ENCODE data around the gene MAFG.
A peak's percentile ranks its signal among the peaks of the same experiment; 100 is the strongest.

The MAFG gene

DNA sequence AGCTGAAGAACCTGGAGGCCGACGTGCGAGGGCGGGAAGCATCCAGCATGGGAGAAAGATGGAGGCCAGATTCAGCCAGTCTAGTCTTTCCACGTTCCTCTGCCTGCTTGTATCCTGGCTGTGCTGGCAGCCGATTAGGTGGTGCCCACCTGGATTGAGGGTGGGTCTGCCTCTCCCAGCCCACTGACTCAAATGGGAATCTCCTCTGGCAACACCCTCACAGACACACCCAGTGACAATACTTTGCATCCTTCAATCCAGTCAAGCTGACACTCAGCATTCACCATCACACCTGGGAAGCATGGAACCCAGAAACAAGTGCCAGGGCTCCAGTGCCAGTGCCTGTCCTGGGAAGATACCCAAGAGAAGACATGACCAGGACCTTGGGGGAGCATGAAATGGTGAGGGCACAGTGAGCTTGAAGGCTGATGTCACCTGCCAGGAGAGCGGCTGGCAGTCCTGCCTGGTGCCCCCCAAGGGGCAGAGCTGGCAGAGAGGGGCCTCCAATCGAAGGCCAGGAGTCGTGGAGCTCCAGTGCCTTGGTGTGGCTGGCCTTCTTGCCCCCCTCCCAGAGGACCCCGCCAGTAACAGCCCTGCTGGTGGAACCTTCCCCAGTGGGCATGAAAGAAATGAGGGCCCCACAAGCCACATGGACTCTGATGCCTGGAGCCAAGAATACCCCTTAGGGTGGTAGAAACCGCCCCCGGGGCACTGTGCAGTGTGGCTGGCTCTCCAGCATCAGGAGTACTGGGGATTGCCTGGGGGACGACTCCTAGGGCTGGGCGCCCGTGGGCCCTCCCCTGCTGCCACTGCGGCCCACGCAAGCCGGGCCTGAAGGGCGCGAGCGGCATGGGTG lies 26.1 kb downstream of the MAFG start:
- TF ChIP-seq, protein P1, sequence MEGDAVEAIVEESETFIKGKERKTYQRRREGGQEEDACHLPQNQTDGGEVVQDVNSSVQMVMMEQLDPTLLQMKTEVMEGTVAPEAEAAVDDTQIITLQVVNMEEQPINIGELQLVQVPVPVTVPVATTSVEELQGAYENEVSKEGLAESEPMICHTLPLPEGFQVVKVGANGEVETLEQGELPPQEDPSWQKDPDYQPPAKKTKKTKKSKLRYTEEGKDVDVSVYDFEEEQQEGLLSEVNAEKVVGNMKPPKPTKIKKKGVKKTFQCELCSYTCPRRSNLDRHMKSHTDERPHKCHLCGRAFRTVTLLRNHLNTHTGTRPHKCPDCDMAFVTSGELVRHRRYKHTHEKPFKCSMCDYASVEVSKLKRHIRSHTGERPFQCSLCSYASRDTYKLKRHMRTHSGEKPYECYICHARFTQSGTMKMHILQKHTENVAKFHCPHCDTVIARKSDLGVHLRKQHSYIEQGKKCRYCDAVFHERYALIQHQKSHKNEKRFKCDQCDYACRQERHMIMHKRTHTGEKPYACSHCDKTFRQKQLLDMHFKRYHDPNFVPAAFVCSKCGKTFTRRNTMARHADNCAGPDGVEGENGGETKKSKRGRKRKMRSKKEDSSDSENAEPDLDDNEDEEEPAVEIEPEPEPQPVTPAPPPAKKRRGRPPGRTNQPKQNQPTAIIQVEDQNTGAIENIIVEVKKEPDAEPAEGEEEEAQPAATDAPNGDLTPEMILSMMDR (conservative IDR thresholded peaks at IDR 0.05), result no peak

DNA sequence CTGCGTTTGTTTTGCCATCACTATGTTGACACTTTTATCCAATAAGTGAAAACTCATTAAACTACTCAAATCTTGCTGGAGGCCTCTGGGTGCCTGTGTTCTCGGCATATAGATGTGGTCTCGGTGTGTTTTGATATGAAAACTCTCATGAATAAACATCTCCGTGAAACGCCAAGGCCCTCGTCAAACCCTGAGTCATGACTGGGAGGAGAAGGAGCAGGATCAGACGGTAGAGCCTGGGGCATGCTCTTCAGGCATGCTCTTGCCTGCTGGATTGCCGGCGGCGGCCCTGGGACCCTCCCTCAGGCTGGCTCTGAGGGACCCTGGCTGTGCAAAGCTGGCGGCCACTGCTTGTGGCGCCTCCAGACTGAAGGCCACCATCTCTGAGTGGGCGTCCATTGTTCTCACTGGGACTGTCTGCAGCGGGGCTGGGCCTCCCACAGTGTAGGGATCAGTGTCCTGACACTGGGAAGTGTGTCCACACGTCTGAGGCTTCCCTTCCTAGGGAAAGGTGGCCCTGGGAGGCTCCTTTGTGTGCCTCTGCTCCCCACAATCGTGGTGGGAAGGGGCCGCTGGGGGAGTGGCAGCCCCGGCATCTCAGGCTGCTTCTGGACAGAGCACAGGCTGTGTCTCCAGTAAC lies 27.2 kb downstream of the MAFG start:
- TF ChIP-seq, protein P1 (conservative IDR thresholded peaks at IDR 0.05), result no peak
- H3K27ac ChIP-seq, result no peak overlapping the region

More for the DNA sequence above, 26.1 kb downstream of the MAFG start:
- H3K27ac ChIP-seq, result peak overlapping the region; percentile 60; the same call in 1 of the 2 replicates

DNA sequence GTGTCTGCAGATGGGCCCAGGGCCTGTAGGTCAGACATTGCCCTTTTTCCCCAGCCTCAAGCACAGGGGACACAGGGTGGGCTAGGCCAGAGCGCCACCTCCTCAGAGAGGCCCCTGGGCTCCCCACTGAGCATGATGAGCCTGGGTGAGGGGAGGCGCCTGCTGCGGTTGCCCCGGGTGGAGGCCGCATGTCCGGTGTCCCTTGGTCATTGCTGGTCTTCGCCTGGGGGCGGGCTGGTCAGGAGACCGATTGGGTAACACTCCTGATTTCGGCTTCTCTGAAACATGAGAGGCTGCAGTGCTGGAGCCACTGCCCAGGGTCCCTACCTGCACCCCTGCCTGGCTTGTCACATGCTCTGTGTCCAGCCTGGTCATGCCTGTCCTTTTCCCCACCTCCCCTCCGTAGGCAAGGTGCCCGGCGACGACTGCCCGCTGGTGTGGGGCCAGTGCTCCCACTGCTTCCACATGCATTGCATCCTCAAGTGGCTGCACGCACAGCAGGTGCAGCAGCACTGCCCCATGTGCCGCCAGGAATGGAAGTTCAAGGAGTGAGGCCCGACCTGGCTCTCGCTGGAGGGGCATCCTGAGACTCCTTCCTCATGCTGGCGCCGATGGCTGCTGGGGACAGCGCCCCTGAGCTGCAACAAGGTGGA lies 27.9 kb downstream of the MAFG start:
- no peak overlapping the region for H3K27ac ChIP-seq
- TF ChIP-seq, protein P1 (conservative IDR thresholded peaks at IDR 0.05), result no peak

DNA sequence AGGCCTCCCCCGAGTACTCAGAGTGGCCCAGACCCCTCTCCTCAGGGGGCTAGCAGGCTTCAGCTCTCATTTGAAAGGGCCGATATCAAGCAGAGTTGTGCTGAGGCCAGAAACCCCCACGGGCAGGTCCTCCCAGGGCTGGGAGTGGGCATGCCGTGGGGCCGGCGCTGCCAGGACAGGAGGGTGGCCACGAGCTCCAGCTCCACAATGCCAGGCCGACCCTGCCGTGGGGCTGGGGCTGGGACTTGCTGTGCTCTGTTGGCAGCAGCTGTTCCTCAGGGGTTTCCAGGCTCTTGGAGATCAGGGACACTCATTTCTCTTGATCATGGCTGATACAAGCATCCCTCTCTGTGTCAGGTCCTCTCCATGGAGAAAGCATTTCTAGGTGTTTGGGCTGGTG lies 28.6 kb downstream of the MAFG start:
- H3K27ac ChIP-seq, result no peak overlapping the region
- TF ChIP-seq, protein P1 (conservative IDR thresholded peaks at IDR 0.05), result no peak

DNA sequence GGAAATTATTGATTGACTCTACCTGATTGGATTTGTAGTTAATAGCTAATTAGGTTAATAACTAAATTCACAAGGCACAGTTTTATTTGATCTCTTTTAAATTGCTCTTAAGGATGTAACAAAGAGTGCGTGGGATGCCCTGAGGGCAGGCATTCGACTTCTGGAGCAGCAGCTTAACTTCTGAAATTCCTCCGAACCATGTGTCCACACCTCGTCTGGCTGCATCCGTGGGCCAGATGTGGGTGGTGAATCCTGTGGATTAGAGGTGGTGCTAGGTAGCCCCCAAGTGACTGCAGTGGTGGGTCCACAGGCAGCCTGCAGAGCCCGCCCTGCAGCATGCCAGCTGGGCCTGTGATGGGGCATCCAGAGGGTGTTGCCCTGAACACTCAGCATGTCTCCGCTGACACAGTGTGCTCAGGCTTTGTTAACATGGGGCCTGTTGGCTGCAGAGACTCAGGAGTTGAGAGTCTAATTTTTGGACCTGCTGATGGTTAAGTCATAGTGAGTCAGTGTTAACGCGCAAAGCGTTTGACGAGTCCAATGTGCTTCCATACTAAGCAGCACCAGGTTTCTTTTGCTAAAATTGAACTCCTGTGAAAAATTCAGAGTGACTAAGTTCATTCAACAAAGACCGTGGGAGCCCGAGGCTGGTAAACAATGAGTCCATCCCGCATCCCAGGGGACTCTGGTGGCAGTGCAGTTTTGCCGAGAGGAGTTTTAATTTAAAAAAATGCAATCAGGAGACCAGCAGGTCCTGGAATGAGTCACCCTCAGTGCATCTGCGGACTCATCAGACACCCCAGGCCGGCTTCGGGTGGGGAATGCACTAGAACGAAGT lies 29.3 kb downstream of the MAFG start:
- TF ChIP-seq, protein P1 (conservative IDR thresholded peaks at IDR 0.05), result no peak
- no peak overlapping the region for H3K27ac ChIP-seq

DNA sequence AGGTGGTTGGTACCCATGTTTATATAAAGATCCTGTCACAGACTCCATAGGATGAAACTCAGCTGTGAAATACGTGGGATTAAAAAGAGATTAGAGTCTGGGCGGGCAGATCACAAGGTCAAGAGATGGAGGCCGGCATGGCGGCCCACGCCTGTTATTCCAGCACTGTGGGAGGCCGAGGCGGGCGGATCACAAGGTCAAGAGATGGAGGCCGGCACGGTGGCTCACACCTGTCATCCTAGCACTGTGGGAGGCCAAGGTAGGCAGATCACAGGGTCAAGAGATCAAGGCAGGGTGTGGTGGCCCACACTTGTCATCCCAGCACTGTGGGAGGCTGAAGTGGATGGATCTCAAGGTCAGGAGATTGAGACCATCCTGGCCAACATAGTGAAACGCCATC lies 32.1 kb downstream of the MAFG start:
- H3K27ac ChIP-seq, result no peak overlapping the region
- TF ChIP-seq, protein P1 (conservative IDR thresholded peaks at IDR 0.05), result no peak

DNA sequence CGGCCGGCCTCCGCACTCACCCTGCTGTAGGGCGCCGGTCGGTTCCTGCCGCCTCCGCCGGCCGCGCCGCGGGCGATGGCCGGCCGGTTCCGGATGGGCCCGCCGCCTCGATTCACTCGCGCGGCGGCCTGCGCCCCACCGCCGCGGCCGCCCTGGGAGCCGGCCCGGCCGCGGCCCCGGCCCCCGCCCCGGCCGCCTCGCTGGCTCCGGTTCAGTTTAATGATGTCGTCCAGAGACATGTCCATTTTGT lies 36.3 kb downstream of the MAFG start:
- peak overlapping the region; percentile 96 for H3K27ac ChIP-seq
- TF ChIP-seq, protein P1 (conservative IDR thresholded peaks at IDR 0.05), result no peak

Data from VCaP (cell line).